HG03280 (cell line): Measurements from ENCODE around the gene CCL20.
"Not testable (repeated sequence)": the region's sequence is repeated elsewhere in the genome, so short reads cannot be mapped to it uniquely, and the experiment has no call there.

Experiments used
- ATAC-seq: cut with Tn5 transposase; IDR thresholded peaks from one replicate; pipeline ENCODE4 v1.9.1; 2021; ENCODE audit warnings: mild to moderate bottlenecking, moderate library complexity; ENCODE audit not compliant: unreplicated experiment

Gene CCL20

DNA sequence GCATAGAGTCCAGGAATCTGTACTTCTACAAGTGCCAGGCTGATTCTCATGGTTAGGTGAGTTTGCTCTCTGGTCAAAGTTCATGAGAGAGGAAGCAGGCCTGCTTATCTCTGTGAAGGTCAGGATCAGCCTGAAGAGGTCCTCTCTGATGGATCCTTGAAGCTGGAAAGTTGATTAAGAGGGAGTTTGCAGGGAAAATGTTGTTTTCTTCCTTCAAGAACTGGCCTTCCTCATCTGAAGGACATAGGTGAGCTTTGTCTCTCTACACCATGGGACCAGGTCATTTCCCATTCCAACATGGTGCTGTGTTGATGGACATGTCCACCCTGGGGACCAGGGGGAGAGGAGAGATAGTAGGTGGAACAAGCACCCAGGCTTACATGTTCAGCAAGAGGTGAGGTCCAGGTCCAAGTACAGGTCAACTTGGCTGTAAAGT lies 14.9 kb downstream of the CCL20 start:
- no peak for ATAC-seq

DNA sequence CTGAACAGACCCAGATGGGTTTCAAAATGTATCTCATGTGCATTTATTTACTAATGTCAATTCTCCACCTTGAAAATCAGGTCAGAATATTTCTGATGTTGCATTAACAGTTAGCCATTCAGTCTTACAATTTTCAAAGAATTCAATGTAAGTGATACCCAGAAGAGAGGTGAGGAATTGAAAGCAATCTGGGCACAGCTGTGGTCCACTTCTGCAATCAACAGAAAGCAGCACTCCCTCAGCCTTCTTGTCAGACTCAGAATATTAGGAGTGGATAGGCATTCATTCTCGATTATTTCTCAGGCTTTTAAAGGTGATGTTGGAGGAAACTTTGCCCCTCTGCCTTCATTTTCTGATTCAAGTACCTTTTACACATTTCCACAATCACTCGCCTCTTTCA lies 15.7 kb downstream of the CCL20 start:
- ATAC-seq = no peak

DNA sequence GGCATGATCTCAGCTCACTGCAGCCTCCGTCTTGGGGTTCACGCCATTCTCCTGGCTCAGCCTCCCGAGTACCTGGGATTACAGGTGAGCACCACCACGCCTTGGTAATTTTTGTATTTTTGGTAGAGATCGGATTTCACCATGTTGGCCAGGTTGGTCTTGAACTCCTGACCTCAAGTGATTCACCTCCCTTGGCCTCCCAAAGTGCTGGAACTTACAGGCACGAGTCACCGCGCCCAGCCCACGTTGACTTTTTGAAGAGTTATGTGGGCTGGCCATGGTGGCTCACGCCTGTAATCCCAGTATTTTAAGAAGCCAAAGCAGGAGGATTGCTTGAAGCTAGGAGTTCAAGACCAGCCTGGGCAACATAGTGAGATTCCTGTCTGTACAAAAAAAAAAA lies 20.8 kb downstream of the CCL20 start:
- ATAC-seq = no peak

DNA sequence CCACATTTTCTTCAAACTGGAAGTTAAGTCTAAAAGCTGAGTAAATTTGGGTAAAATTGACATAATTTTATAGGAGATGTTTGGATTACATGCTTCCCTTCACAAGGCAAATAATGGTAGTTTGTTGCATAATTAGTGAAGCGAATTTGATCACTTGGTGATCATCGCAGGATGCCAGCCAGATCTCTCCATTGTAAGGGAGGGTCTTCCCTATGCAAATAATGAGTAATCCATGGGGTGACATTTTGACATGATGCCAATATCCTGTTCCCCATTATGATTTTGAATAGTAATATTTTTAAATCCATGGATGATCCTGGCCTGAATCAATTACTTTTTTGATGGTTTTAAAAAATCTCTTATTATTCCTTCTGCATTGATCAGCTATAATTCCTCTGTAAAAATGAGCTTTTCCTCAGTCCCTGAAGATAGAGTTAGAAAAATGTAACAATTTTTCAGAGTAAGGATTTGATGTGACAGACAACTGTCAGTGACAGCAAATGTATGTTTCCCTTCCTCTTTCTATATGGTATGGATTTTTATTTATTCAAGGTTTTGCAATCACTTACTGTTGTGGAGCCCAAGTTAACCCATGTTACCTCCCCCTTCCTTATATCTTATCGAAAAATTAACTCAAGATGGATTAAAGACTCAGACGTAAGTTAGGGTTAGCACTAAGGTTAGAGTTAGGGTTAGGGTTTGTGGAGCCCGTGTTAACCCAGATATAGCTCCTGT lies 21.4 kb downstream of the CCL20 start:
- no peak for ATAC-seq

DNA sequence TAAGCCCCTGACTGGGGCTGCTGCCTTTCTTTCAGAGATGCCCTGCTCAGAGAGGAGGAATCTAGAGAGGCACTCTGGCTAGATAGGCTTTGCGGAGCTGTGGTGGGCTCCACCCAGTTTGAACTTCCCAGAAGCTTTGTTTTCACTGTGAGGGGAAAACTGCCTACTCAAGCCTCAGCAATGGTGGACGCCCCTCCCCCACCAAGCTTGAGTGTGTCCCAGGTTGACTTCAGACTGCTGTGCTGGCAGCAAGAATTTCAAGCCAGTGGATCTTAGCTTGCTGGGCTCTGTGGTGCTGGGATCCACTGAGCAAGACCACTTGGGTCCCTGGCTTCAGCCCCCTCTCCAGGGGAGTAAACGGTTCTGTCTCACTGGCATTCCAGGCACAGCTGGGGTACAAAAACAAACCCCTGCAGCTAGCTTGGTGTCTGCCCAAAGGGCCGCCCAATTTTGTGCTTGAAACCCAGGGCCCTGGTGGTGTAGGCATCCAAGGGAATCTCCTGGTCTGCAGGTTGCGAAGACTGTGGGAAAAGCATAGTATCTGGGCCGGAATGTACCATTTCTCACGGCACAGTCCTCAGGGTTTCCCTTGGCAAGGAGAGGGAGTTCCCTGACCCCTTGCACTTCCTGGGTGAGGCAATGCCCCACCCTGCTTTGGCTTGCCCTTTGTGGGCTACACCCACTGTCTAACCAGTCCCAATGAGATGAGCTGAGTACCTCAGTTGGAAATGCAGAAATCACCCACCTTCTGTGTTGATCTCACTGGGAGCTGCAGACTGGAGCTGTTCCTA lies 25.9 kb downstream of the CCL20 start:
- ATAC-seq = not testable (repeated sequence)

DNA sequence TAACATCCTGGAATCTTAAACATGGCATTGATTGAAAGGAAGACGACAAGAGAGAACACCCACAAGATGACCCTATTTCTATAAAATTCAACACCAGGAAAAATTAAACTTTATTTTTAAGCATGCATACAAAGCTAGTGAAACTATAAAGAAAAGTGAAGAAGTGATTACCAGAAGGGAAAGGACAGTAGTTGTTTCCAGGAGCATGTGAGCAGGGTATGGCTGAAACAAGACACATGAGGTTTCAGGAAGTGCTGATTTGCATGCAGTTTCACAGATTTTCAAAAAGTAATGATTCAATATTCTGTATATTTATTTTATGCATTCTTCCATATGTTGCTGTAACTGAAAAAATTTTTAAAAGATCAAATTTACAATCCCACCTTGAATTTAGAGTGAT lies 33.2 kb downstream of the CCL20 start:
- ATAC-seq = no peak

DNA sequence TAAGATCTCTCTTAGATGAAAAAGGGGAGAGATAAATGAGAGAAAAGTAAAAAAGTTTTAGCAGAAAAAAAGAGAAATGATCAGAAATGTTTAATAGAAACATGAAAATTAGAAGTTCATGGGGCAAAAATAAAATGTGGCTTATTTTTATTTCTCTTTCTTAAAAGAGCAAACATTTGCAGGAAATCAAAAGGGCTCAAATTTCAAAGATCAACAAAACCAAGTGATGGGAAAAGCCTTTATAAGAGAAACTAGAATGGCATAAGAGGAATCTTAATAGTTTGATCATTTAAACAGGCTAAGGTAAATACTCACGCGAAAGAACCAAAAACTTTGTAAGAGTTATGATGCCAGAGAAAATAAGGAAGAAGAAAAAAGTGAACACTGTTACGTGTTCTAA lies 34.5 kb downstream of the CCL20 start:
- ATAC-seq = peak; percentile 10

DNA sequence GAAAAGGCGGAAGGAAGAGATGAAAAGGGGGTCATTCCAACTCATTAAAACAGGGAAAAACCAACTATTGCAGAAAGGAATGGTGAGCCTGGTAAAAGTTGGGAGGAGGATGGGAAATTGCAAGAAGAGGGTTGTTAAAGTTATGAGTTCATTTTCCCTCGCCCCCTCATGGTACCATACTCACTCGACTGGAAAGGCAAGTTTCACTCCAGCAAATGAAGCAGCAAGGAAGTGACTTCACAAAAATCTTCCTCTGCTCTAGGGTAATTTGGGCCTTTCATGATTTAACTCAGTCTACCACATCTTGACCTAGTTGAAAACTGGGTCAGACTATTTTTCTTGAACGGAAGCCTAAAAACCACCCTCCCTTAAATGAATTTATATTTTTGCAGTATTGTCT lies 34.9 kb downstream of the CCL20 start:
- ATAC-seq = peak; percentile 67

DNA sequence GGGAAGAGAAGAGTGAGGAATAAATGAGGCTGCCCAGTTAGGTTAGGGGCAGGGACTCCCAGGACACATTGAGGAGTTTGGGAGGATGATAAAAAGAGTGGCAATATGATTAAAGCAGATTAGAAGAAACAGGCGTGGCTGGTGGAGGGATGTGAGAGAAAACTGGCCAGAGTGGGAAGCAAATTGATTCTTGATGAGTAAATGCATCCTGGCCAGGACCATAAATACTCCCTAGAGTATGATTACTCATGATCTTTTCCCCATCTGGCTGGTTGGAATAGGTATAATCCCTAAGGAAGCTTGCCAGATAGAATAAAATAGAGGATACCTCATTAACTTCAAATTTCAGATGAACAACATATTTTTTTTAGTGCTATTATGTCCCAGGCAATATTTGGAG lies 36.3 kb downstream of the CCL20 start:
- no peak for ATAC-seq

DNA sequence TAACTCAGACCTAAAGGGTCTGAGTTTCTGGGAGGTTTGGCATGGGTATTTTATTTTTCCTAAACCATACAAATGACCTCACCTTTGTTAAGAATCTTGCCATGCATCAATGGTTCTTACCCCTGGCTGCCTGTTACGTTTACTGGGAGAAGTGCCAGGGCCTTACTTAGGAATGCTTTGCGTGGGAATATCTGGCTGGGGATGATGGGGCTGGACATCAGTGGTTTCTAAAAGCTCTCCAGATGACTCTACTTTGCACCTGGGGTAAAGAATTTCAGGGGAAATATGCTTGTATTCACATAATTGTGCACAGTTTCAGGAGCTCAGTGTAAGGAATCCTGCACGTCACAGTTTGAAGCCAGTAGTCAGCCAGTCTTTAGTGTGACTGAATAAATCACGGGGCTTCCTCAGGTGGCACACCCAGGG lies 39.6 kb downstream of the CCL20 start:
- no peak for ATAC-seq

DNA sequence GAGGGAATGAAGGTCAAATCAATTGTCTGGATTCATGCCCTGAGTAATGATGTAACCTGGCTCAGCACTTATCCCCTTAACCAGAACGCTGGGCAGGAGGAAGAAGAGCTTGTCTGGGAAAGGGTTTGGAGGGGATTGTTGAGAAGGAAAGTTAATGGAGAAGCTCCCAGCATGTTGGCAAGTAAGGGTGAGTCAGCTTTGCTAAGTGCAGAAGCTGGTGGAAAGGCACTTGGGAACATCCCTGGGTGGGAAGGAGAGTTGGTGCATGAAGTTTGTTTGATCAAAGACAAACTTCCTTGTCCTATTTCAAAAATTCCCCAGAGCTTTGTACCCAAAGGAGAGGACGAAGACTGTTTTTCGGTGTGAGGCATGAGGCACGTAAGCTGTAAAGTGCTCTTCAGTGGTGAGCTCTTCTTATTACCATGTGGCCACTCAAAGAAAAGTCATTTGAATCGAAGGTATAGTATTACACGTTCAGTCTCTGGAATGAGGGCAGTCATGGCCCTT lies 40.2 kb downstream of the CCL20 start:
- no peak for ATAC-seq

DNA sequence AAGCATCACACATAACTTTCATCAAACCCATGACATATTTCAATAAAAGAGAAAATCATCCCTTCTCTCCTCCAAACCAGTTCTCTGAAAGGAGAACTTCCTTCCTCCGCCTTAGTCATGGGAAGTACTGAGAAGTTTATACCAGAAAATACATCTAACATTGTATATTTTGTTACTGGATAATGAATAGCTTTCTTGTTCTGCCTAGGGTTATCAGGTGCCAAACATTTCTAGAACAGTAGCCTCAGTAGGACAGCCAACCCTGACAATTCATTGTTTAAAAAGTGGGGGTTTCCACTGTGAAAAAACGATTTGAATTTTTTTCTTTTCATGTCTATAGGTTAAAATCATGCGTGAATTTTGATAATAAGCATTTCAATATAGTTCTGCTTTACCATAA lies 41.8 kb downstream of the CCL20 start:
- ATAC-seq = no peak

DNA sequence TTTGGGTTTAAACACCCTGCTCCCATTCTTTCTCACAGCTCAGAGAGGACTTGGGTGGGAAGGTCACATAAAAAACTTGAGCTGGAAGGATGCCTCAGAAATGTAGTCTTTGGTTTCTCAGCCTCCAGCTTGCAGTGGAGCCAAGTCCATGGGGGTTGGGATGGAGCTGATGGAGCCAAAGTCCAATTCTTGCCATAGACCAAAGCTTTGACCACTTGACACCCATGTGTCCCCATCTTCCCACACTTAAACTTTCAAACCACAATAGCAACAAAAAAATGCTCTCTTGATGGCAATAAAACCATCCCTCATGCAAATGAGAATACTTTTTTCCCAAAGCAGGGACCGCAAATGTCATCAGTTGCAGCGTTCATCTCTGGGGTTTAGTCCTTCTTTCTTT lies 43.1 kb downstream of the CCL20 start:
- ATAC-seq = no peak

DNA sequence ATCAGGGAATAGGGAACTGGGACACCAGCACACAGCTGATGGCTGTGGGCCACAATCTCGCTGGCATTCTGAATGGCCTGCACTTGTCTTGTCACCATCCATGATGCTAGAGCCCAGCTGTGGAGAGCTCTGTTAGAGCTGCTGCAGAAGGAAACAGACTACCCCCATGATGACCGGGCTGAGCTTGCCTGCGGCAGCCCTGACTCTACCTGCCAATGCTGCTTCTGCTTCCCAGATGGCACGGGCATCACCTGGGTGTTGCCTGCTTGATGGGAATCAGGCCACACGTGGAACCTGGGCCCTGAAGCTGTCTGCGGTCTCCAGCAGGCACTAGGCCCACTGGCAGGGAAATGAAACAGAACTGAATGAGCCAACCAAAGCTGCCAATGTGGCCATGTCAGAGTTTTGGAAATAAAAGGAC lies 46.6 kb downstream of the CCL20 start:
- ATAC-seq = no peak

DNA sequence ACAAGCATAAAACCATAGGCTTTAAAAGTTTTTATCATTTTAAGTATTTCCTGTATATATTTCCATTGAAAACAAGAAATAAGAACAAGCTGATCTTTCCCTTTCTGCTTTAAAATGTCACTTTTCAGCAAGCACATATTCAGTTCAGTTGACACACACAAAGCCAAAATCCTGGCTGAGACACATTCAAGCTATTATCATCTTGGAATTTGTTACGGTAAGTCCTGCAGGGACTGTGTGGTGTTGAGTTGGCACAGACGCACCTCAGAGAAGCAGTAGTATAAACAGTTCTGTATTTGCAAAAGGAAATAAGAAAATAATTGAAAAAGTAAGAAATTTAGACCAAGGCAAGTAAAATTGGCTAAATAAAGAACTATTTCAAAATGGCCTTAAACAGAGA lies 47.4 kb downstream of the CCL20 start:
- ATAC-seq = no peak

DNA sequence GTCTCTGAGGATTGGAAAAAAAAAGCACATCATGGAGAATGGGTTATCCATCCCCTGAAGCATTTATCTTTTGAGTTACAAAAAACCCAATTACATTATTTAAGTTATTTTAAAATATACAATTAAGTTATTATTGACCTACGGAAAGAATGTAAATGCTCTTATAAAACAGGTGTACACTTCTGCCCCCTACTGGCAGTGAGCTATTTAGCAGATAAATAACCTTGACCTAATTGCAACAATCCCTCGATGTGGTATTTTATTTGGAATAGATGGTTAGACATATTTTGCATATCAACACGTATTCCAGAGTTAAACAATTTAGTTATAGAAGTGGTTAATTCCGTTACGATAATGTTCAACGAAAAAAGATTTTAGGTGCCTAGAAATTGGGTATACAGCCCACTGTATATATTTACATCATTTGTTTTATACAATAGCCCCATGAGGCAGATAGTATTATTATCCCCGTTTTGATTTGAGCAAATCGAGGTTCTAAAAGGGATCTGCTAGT lies 48.6 kb downstream of the CCL20 start:
- peak; percentile 43 for ATAC-seq

DNA sequence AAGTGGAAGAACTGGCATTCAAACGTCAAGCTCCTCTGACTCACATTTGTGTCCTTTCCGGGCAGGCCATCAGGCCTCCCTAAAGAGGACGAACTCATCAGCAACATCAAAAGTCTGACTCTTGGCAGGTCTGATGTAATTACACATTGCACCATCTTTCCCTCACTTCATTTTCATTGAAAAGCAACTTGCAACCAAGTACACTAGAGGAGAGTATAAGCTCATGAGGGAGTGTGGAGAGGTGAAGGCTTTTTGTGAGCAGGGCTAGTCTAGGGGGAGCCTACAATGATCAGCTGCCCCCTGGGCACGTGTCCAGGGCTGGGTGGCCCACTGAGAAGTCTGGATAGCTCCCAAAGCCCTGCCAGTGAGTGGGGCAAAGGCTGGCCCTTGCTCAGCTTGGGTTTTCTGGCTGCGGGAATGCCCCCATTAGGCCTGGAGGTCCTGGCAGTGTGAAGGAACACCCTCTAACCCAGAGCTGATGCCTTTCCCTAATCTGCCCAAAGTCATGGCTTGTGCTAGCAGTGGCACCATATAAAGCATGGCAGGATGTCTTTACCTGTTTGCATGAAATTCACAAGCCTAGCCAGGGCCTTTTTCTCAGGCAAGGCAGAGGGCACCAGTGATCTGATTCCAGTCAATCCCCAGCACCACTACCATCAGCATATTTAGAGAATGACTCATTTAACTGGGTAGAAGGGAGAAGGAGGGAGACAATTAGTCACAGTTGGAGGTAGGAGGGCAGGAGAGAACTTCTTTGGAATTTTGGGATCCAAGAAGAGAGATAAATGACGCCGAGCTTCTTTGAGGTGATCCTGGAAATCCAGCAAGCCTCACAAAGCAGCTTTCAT lies 49.3 kb downstream of the CCL20 start:
- ATAC-seq = no peak

DNA sequence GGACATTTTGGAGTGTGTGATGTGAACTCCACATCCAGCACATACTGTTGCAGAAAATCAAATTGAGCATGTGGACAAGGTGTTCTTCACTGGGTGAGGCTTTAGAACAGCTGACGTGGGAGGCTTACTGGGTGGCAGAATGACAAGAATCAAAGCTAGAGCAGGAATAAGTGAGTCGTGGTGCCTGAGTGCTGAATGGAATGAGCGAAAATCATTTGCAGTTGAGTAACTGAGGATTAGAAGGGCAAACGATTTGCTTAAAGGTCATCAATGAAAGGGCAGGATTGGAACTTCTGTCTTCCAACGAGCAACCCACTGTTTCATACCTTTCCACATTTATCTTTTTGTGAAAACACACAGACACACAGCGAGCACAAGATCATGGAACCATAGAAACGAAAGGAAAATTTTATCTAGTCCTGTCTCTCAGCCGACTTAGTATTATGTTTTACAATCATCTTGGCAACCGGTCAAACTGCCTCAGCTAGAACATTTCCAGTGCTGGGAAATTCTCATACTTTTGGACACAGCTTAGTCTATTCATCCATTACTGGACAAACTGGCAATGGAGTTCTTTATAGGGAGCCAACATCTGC lies 50.6 kb downstream of the CCL20 start:
- no peak for ATAC-seq

DNA sequence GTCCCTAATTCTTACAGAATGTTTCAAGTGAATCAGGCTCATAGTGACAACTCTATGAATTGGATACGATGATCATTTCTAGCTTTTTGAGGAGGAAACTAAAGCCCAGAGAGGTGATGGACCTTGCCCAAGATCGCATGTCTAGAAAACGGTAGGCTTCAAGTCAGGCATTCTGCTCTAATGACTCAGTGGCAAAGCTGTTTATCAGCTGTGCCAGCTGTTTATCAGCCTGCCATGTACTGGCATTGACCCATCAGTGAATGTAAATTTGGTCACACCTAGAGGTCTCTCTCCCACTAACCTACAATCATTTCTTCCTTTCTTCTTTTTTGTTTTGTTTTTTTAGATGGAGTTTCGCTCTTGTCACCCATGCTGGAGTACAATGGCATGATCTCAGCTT lies 51.6 kb downstream of the CCL20 start:
- ATAC-seq = no peak
